IgD-negative memory B cell (primary cell): ENCODE measurements around the gene PFDN4. TPM values are rescaled to one million over a fixed set of nuclear protein-coding genes. Genes with fewer than 3 reads are reported as not detected.

Source experiments
- H3K27ac Mint-ChIP-seq, 3 donors: one replicate each; pipeline ENCODE4 v1.8.0; 2020 to 2022; ENCODE audit warnings: mild to moderate bottlenecking in 3 of 3, mixed read lengths in 3 of 3, moderate library complexity in 1 of 3
- H3K27me3 Mint-ChIP-seq: one replicate; pipeline ENCODE4 v1.8.0; 2021; ENCODE audit warnings: mixed read lengths
- H3K36me3 Mint-ChIP-seq: one replicate; pipeline ENCODE4 v1.8.0; 2020; ENCODE audit warnings: mild to moderate bottlenecking, mixed read lengths
- H3K4me1 Mint-ChIP-seq, 3 donors: one replicate each; pipeline ENCODE4 v1.8.0; 2020 to 2022; ENCODE audit warnings: mixed read lengths in 3 of 3, mild to moderate bottlenecking in 1 of 3
- H3K4me3 Mint-ChIP-seq, 4 donors: one replicate each; pipeline ENCODE4 v1.8.0; 2020 to 2022; ENCODE audit warnings: mild to moderate bottlenecking in 4 of 4, mixed read lengths in 4 of 4, moderate library complexity in 3 of 4
- H3K9me3 Mint-ChIP-seq, 3 donors: one replicate each; pipeline ENCODE4 v1.8.0; 2020 to 2021; ENCODE audit warnings: mixed read lengths in 3 of 3, mild to moderate bottlenecking in 1 of 3
- polyA plus RNA-seq: library from polyadenylated mRNA; unstranded; fragments of 300-500 nt; fragmentation: Illumina TruSeq; gene quantifications from one replicate; pipeline ENCODE4 v1.2.3, GENCODE V29; 2021

Gene PFDN4
- polyA plus RNA-seq, 1 donor from 2014 or later, result 45.6 TPM

GRCh38 chr20:54203281-54203680, 4.6 kb upstream of the PFDN4 start:
- Mint-ChIP-seq H3K4me1 (peaks cover 0 to 5% (median 0%) of the 10 kb centered on the region in 3 donors), H3K4me3 (no peak overlapping the region), H3K27ac (no peak overlapping the region), H3K9me3 (no peaks in the 10 kb centered on the region), H3K27me3 (no peaks in the 10 kb centered on the region), H3K36me3 (no peaks in the 10 kb centered on the region)

DNA sequence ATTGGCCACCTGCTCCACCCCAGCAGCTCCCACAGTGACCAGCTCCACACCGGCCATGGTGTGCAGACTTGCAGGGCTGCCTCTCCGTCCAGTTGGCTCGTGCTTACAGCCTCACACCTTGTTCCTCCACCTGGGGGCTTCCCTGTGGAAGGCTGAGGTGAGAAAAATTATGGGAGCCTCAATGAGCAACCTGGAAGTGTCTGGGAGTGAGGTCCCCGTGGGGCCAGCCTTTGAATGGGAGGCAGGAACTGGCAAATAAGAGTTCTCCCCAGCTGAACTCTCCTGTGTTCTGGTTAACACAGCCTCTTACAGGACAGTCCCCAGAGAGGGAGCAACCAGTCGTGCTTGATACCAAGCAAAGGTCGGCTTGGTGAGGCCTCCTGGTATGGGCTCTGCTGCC, 3.8 kb upstream of the PFDN4 start:
- H3K27me3 Mint-ChIP-seq, result no peaks in the 10 kb centered on the region
- H3K4me1 Mint-ChIP-seq, result peaks cover 5 to 10% (median 5%) of the 10 kb centered on the region in 3 donors
- H3K4me3 Mint-ChIP-seq, result no peak overlapping the region
- H3K36me3 Mint-ChIP-seq, result no peaks in the 10 kb centered on the region
- H3K9me3 Mint-ChIP-seq, result no peaks in the 10 kb centered on the region
- H3K27ac Mint-ChIP-seq, result peak overlapping the region in 1 of 3 donors; percentile 72

GRCh38 chr20:54204481-54204880, 3.4 kb upstream of the PFDN4 start:
- H3K27me3 Mint-ChIP-seq, result no peaks in the 10 kb centered on the region
- H3K4me3 Mint-ChIP-seq, result peak overlapping the region in 1 of 4 donors; percentile 54
- H3K27ac Mint-ChIP-seq, result peak overlapping the region in 1 of 3 donors; percentile 72
- no peaks in the 10 kb centered on the region for H3K36me3 Mint-ChIP-seq
- peaks cover 9 to 11% (median 10%) of the 10 kb centered on the region in 3 donors for H3K4me1 Mint-ChIP-seq
- no peaks in the 10 kb centered on the region for H3K9me3 Mint-ChIP-seq

DNA sequence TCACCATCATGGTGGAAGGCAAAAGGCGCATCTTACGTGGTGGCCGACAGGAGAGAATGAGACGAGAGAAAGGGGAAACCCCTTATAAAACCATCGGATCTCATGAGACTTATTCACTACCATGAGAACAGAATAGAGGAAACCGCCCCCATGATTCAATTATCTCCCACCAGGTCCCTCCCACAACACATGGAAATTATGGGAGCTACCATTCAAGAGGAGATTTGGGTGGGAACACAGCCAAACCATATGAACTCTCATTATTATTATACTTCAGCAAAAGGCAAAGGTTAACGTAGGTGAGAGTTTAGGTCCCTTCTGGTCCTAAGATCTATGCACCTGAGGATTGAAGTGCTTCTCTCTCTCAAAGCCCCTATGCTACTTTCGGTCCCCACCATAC, 2.4 kb upstream of the PFDN4 start:
- Mint-ChIP-seq H3K4me1 (peaks cover 17 to 20% (median 18%) of the 10 kb centered on the region in 3 donors), H3K9me3 (no peaks in the 10 kb centered on the region), H3K27ac (no peak overlapping the region), H3K36me3 (no peaks in the 10 kb centered on the region), H3K27me3 (no peaks in the 10 kb centered on the region), H3K4me3 (peak overlapping the region in 1 of 4 donors; percentile 22)

DNA sequence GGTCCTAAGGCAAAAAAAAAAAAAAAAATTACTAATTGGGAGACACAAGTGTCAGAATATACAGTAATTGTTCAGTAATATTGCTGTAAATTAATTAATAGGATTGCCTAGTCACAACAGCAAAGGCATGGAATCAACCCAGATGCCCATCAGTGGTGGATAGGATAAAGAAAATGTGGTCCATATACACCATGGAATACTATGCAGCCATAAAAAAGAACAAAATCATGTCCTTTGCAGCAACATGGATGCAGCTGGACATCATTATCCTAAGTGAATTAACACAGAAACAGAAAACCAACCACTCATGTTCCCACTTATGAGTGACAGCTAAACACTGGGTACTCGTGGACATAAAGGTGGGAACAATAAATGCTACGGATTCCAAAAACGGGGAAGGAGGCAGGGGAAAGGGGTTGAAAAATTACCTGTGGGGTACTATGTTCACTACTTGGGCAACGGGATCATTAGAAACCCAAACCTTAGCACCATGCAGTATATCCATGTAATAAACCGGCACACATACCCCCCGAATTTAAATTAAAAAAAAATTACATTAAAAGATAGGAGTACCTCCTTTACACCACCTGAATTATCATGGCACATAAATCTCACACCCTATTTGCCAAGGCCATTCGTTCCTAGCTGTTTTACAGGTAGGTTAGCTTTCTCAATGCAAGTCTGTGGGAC, 689 bp upstream of the PFDN4 start:
- Mint-ChIP-seq H3K27me3 (no peaks in the 10 kb centered on the region), H3K4me3 (peak overlapping the region; percentile 88 to 100 (median 98)), H3K4me1 (peaks cover 17 to 22% (median 22%) of the 10 kb centered on the region in 3 donors), H3K9me3 (no peaks in the 10 kb centered on the region), H3K27ac (peak overlapping the region; percentile 87 to 100 (median 100)), H3K36me3 (no peaks in the 10 kb centered on the region)

DNA sequence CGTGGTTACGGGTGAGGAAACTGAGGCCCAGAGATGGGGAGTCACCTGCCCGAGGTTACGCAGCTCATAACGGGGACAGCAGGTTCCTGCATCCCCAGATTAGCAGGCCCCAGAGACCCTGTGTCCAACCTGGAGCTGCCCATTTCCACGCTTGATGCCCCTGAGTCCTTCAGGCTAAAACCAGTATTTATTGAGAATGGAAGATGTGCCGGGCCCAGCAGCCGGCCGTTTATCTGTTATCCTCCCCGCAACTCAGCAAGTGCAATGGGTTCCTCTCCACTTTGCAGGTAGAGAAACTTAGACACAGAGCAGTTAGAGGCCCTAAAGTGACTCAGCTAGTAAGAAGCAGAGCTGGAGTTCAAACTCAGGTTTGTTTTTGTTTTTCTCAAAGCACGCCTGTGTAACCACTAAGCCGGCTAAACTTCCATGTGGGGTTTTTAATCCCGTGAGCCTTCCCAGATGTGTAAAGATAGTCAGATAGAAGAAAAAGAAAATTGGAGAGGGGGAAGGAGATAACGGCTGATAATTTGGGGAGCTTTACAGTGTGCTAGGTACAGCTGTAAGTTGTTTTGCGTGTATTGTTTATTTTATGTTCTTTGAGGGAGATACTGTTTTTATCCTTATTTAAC, 775 bp downstream of the PFDN4 start:
- peak overlapping the region; percentile 81 to 91 (median 88) for H3K4me3 Mint-ChIP-seq
- peaks cover 21 to 29% (median 22%) of the 10 kb centered on the region in 3 donors for H3K4me1 Mint-ChIP-seq
- H3K27ac Mint-ChIP-seq, result peak overlapping the region; percentile 5 to 91 (median 29)
- H3K27me3 Mint-ChIP-seq, result no peaks in the 10 kb centered on the region
- no peaks in the 10 kb centered on the region for H3K9me3 Mint-ChIP-seq
- no peaks in the 10 kb centered on the region for H3K36me3 Mint-ChIP-seq

DNA sequence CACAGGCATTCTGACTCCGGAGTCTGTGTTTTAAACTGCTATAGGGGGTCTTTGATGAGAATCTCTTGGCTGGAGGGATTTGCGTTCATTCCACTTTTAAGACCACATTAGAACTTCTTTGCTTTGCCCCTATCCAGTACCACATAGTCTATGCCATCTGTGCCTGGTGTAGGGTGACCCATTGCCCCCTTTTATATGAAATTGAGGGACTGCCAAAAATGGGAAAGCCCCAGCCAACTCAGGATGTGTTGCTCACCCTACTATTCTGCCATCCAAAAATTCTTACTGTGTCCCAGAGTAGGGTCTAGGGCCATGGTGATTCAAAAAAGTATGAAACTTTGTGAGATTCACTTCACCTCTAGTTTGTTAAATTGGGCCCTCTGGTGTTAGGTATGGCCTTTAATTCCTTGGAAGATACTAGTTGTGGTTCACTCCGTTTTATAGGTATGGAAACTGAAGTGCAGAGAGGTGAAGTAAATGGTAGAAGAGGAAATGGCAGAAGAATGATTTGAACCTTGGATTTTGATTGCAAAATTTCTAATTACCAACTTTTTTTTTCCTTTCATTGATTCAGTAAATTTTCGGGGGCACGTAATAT, 1.4 kb downstream of the PFDN4 start:
- Mint-ChIP-seq H3K27ac (peak overlapping the region in 1 of 3 donors; percentile 44), H3K27me3 (no peaks in the 10 kb centered on the region), H3K4me1 (peaks cover 21 to 29% (median 22%) of the 10 kb centered on the region in 3 donors), H3K4me3 (peak overlapping the region; percentile 81 to 91 (median 88)), H3K9me3 (no peaks in the 10 kb centered on the region), H3K36me3 (no peaks in the 10 kb centered on the region)

- Mint-ChIP-seq H3K36me3 (no peaks in the 10 kb centered on the region), H3K9me3 (no peaks in the 10 kb centered on the region), H3K4me3 (peak overlapping the region in 2 of 4 donors; percentile 12 to 25), H3K4me1 (peaks cover 21 to 24% (median 22%) of the 10 kb centered on the region in 3 donors), H3K27me3 (no peaks in the 10 kb centered on the region), H3K27ac (no peak overlapping the region)
Observed at GRCh38 chr20:54212226-54212625, 4.3 kb downstream of the PFDN4 start.

DNA sequence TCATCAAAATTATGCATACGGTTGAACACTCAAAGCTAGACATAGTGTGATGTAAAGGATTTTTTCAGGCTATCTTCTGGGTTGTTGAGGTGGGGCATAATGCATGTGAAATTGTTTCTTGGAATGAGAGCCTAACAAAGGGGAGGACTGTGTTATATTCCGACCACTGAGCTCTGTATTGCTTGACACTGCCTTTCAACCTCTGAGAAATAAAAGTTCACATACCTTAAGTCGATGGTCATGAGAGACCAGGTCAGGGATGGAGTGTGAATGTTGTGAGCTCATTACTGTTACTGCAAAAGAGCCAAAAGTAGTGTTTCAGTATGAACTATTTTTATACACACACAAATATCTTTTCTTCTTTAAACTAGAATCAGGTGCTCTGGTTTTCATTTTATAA, 5.0 kb downstream of the PFDN4 start:
- H3K9me3 Mint-ChIP-seq, result no peaks in the 10 kb centered on the region
- no peaks in the 10 kb centered on the region for H3K36me3 Mint-ChIP-seq
- no peaks in the 10 kb centered on the region for H3K27me3 Mint-ChIP-seq
- H3K4me3 Mint-ChIP-seq, result no peak overlapping the region
- H3K4me1 Mint-ChIP-seq, result peaks cover 21 to 24% (median 22%) of the 10 kb centered on the region in 3 donors
- H3K27ac Mint-ChIP-seq, result no peak overlapping the region

- Mint-ChIP-seq H3K4me1 (peaks cover 10 to 17% (median 12%) of the 10 kb centered on the region in 3 donors), H3K36me3 (no peaks in the 10 kb centered on the region), H3K9me3 (no peaks in the 10 kb centered on the region)
Observed at GRCh38 chr20:54214566-54214965, 6.7 kb downstream of the PFDN4 start.

GRCh38 chr20:54215157-54215789, 7.4 kb downstream of the PFDN4 start:
- no peaks in the 10 kb centered on the region for H3K27me3 Mint-ChIP-seq
- no peak overlapping the region for H3K27ac Mint-ChIP-seq
- no peaks in the 10 kb centered on the region for H3K36me3 Mint-ChIP-seq
- H3K9me3 Mint-ChIP-seq, result no peaks in the 10 kb centered on the region
- H3K4me1 Mint-ChIP-seq, result peaks cover 4 to 10% (median 6%) of the 10 kb centered on the region in 3 donors
- H3K4me3 Mint-ChIP-seq, result no peak overlapping the region

More at GRCh38 chr20:54214566-54214965, 6.7 kb downstream of the PFDN4 start:
- Mint-ChIP-seq H3K27me3 (no peaks in the 10 kb centered on the region), H3K4me3 (no peak overlapping the region), H3K27ac (no peak overlapping the region)

- H3K27ac Mint-ChIP-seq, result no peak overlapping the region
- no peaks in the 10 kb centered on the region for H3K36me3 Mint-ChIP-seq
- peaks cover 1 to 3% (median 3%) of the 10 kb centered on the region in 3 donors for H3K4me1 Mint-ChIP-seq
- no peak overlapping the region for H3K4me3 Mint-ChIP-seq
- H3K9me3 Mint-ChIP-seq, result no peaks in the 10 kb centered on the region
- no peaks in the 10 kb centered on the region for H3K27me3 Mint-ChIP-seq
Observed at GRCh38 chr20:54217762-54218161, 9.9 kb downstream of the PFDN4 start.

GRCh38 chr20:54218470-54218869, 10.6 kb downstream of the PFDN4 start:
- Mint-ChIP-seq H3K4me3 (no peak overlapping the region), H3K36me3 (no peaks in the 10 kb centered on the region), H3K9me3 (no peaks in the 10 kb centered on the region), H3K27ac (no peak overlapping the region), H3K27me3 (no peaks in the 10 kb centered on the region), H3K4me1 (peaks cover 0 to 1% (median 0%) of the 10 kb centered on the region in 3 donors)

GRCh38 chr20:54219751-54220426, 12.0 kb downstream of the PFDN4 start:
- H3K9me3 Mint-ChIP-seq, result no peaks in the 10 kb centered on the region

More at GRCh38 chr20:54219751-54220426, 12.0 kb downstream of the PFDN4 start:
- H3K36me3 Mint-ChIP-seq, result no peaks in the 10 kb centered on the region
- no peaks in the 10 kb centered on the region for H3K27me3 Mint-ChIP-seq
- H3K4me3 Mint-ChIP-seq, result no peak overlapping the region
- peaks cover 0 to 1% (median 0%) of the 10 kb centered on the region in 3 donors for H3K4me1 Mint-ChIP-seq
- H3K27ac Mint-ChIP-seq, result no peak overlapping the region
